Fibroblast of upper back skin (primary cell): ENCODE measurements around the gene ADAD1.

Experiments used
- DNase-seq: peaks from one replicate; pipeline ENCODE4 v3.0.0-alpha.2; 2013

The ADAD1 gene

GRCh38 chr4:122456231-122457116, 77.7 kb downstream of the ADAD1 start, which contains the start of gene IL2:
Gene IL2 (minus strand): TSS chr4:122456725. CDS start chr4:122456440, 285 bp downstream.
- no peak for DNase-seq

GRCh38 chr4:122458625-122459024, 79.8 kb downstream of the ADAD1 start:
- peak; percentile 6 for DNase-seq

- no peak for DNase-seq
These were observed 90.6 kb downstream of the ADAD1 start for GRCh38 chr4:122469457-122469856.

- no peak for DNase-seq
These were observed 96.4 kb downstream of the ADAD1 start for GRCh38 chr4:122475233-122475632.

GRCh38 chr4:122476126-122476525, 97.3 kb downstream of the ADAD1 start:
- no peak for DNase-seq

GRCh38 chr4:122476745-122477144, 97.9 kb downstream of the ADAD1 start:
- DNase-seq = no peak
